CD8-positive, alpha-beta memory T cell (primary cell): Measurements from ENCODE around the gene CHI3L1. TPM values are rescaled to one million over a fixed set of nuclear protein-coding genes. Genes with fewer than 3 reads are reported as not detected.

Source experiments
- CTCF ChIA-PET: fragments of 350-600 bp; sonication (Branson Sonifier 250); formaldehyde crosslinking; loops from one replicate; lab custom pipeline; 2021; ENCODE audit warnings: antibody characterized with exemption; lab: Charles Lee
- POLR2A ChIA-PET: fragments of 350-600 bp; sonication (Branson Sonifier 250); formaldehyde crosslinking; loops from one replicate; lab custom pipeline; 2021; ENCODE audit warnings: antibody characterized with exemption; lab: Charles Lee
- DNase-seq, 5 donors: peaks; one replicate each; pipeline versions ENCODE4 v3.0.0 to v3.0.0-alpha.2; 2020 to 2022; ENCODE audit warnings: mixed read lengths in 1 of 5
- H3K27ac ChIP-seq: one replicate; pipeline ENCODE4 v1.7.0; 2013; ENCODE audit warnings: low read depth, mild to moderate bottlenecking, low read length, moderate library complexity
- H3K27me3 ChIP-seq: 2 replicates; pipeline ENCODE4 v1.7.0; 2013; ENCODE audit warnings: low read length, mild to moderate bottlenecking; ENCODE audit not compliant: insufficient read depth, poor library complexity, severe bottlenecking
- H3K36me3 ChIP-seq: 2 replicates; pipeline ENCODE4 v1.7.0; 2013; ENCODE audit warnings: mild to moderate bottlenecking, low read length, moderate library complexity; ENCODE audit not compliant: insufficient read depth
- H3K4me1 ChIP-seq: 2 replicates; pipeline ENCODE4 v1.7.0; 2013; ENCODE audit warnings: mild to moderate bottlenecking, low read length, moderate library complexity; ENCODE audit not compliant: insufficient read depth
- H3K4me3 ChIP-seq: 2 replicates; pipeline ENCODE4 v1.7.0; 2013; ENCODE audit warnings: mild to moderate bottlenecking, low read length
- H3K9me3 ChIP-seq: 2 replicates; pipeline ENCODE4 v1.7.0; 2013; ENCODE audit warnings: mild to moderate bottlenecking, low read length
- H3K27ac Mint-ChIP-seq, 8 donors: one replicate each; pipeline ENCODE4 v1.8.0; 2020 to 2021; ENCODE audit warnings: mixed read lengths in 8 of 8, mild to moderate bottlenecking in 6 of 8, inconsistent platforms in 3 of 8, moderate library complexity in 3 of 8
- H3K27me3 Mint-ChIP-seq, 2 donors: one replicate each; pipeline ENCODE4 v1.8.0; 2020 to 2021; ENCODE audit warnings: mixed read lengths in 2 of 2, mild to moderate bottlenecking in 1 of 2, moderate library complexity in 1 of 2
- H3K36me3 Mint-ChIP-seq, 3 donors: one replicate each; pipeline ENCODE4 v1.8.0; 2020 to 2021; ENCODE audit warnings: mixed read lengths in 3 of 3, inconsistent platforms in 1 of 3, mild to moderate bottlenecking in 1 of 3
- H3K4me1 Mint-ChIP-seq, 3 donors: one replicate each; pipeline ENCODE4 v1.8.0; 2020 to 2021; ENCODE audit warnings: mixed read lengths in 3 of 3, inconsistent platforms in 1 of 3, mild to moderate bottlenecking in 1 of 3
- H3K4me3 Mint-ChIP-seq, 7 donors: one replicate each; pipeline ENCODE4 v1.8.0; 2020 to 2021; ENCODE audit warnings: mixed read lengths in 7 of 7, mild to moderate bottlenecking in 6 of 7, moderate library complexity in 4 of 7, inconsistent platforms in 2 of 7
- H3K9me3 Mint-ChIP-seq, 5 donors: one replicate each; pipeline ENCODE4 v1.8.0; 2020 to 2022; ENCODE audit warnings: mixed read lengths in 5 of 5, mild to moderate bottlenecking in 3 of 5, moderate library complexity in 2 of 5, inconsistent platforms in 1 of 5
- polyA plus RNA-seq: library from polyadenylated mRNA; unstranded; fragments of 300-500 nt; fragmentation: Illumina TruSeq; gene quantifications from one replicate; pipeline ENCODE4 v1.2.3, GENCODE V29; 2021
- total RNA-seq, 2 experiments: library from RNA; stranded (reverse); gene quantifications; one replicate each; pipeline ENCODE4 v1.2.3, GENCODE V29; 2021

CHI3L1 gene
- total and polyA plus RNA-seq, 3 experiments from 2014 or later, result not detected

GRCh38 chr1:203136409-203137042, 50.0 kb downstream of the CHI3L1 start:
- Histone ChIP-seq H3K4me1 (no peaks in the 10 kb centered on the region), H3K27me3 (no peaks in the 10 kb centered on the region), H3K27ac (no peak overlapping the region), H3K36me3 (no peaks in the 10 kb centered on the region), H3K4me3 (no peak overlapping the region), H3K9me3 (no peaks in the 10 kb centered on the region)
- H3K27me3 Mint-ChIP-seq, result peaks cover 8 to 18% of the 10 kb centered on the region in 2 donors
- H3K36me3 Mint-ChIP-seq, result no peaks in the 10 kb centered on the region
- no peaks in the 10 kb centered on the region for H3K9me3 Mint-ChIP-seq
- ChIA-PET CTCF (no interaction called here), POLR2A (no interaction called here)
- H3K27ac Mint-ChIP-seq, result no peak overlapping the region
- peaks cover 0 to 5% (median 0%) of the 10 kb centered on the region in 3 donors for H3K4me1 Mint-ChIP-seq
- peak in 1 of 5 donors; percentile 17 for DNase-seq
- no peak overlapping the region for H3K4me3 Mint-ChIP-seq

- H3K27me3 ChIP-seq, result no peaks in the 10 kb centered on the region
- Mint-ChIP-seq H3K27ac (peak overlapping the region in 1 of 8 donors; percentile 22), H3K4me1 (peaks cover 0 to 5% (median 0%) of the 10 kb centered on the region in 3 donors), H3K4me3 (no peak overlapping the region), H3K36me3 (no peaks in the 10 kb centered on the region), H3K27me3 (peaks cover 9 to 25% of the 10 kb centered on the region in 2 donors), H3K9me3 (no peaks in the 10 kb centered on the region)
- H3K4me1 ChIP-seq, result no peaks in the 10 kb centered on the region
- CTCF ChIA-PET, result no interaction called here
- no peaks in the 10 kb centered on the region for H3K9me3 ChIP-seq
- peak in 1 of 5 donors; percentile 30 for DNase-seq
- POLR2A ChIA-PET, result no interaction called here
- no peak overlapping the region for H3K4me3 ChIP-seq
- no peaks in the 10 kb centered on the region for H3K36me3 ChIP-seq
- no peak overlapping the region for H3K27ac ChIP-seq
Measured at GRCh38 chr1:203135636-203136305, 50.7 kb downstream of the CHI3L1 start.

- H3K4me3 Mint-ChIP-seq, result no peak overlapping the region
- Histone ChIP-seq H3K9me3 (no peaks in the 10 kb centered on the region), H3K27ac (no peak overlapping the region), H3K4me1 (no peaks in the 10 kb centered on the region), H3K36me3 (no peaks in the 10 kb centered on the region), H3K27me3 (no peaks in the 10 kb centered on the region), H3K4me3 (no peak overlapping the region)
- peak in 1 of 5 donors; percentile 35 for DNase-seq
- CTCF ChIA-PET, result no interaction called here
- peaks cover 23 to 39% of the 10 kb centered on the region in 2 donors for H3K27me3 Mint-ChIP-seq
- H3K27ac Mint-ChIP-seq, result peak overlapping the region in 1 of 8 donors; percentile 29
- H3K9me3 Mint-ChIP-seq, result no peaks in the 10 kb centered on the region
- H3K36me3 Mint-ChIP-seq, result no peaks in the 10 kb centered on the region
- H3K4me1 Mint-ChIP-seq, result peaks cover 0 to 5% (median 0%) of the 10 kb centered on the region in 3 donors
- POLR2A ChIA-PET, result no interaction called here
Measured at GRCh38 chr1:203133970-203134725, 52.4 kb downstream of the CHI3L1 start.

- Histone ChIP-seq H3K4me1 (no peaks in the 10 kb centered on the region), H3K4me3 (no peak overlapping the region), H3K36me3 (no peaks in the 10 kb centered on the region), H3K9me3 (no peaks in the 10 kb centered on the region), H3K27me3 (peaks cover 3% of the 10 kb centered on the region), H3K27ac (no peak overlapping the region)
- no peak overlapping the region for H3K4me3 Mint-ChIP-seq
- no peak for DNase-seq
- H3K27ac Mint-ChIP-seq, result no peak overlapping the region
- no peaks in the 10 kb centered on the region for H3K9me3 Mint-ChIP-seq
- no peaks in the 10 kb centered on the region for H3K36me3 Mint-ChIP-seq
- ChIA-PET POLR2A (no interaction called here), CTCF (no interaction called here)
- peaks cover 33 to 53% of the 10 kb centered on the region in 2 donors for H3K27me3 Mint-ChIP-seq
- H3K4me1 Mint-ChIP-seq, result peaks cover 7 to 14% (median 13%) of the 10 kb centered on the region in 3 donors
Measured at GRCh38 chr1:203131548-203132200, 54.8 kb downstream of the CHI3L1 start.

GRCh38 chr1:203130358-203130985, 56.0 kb downstream of the CHI3L1 start:
- Mint-ChIP-seq H3K9me3 (no peaks in the 10 kb centered on the region), H3K36me3 (no peaks in the 10 kb centered on the region), H3K27ac (no peak overlapping the region), H3K27me3 (peaks cover 43 to 57% of the 10 kb centered on the region in 2 donors), H3K4me1 (peaks cover 7 to 14% (median 11%) of the 10 kb centered on the region in 3 donors), H3K4me3 (no peak overlapping the region)
- Histone ChIP-seq H3K4me3 (no peak overlapping the region), H3K36me3 (no peaks in the 10 kb centered on the region), H3K27ac (no peak overlapping the region), H3K9me3 (no peaks in the 10 kb centered on the region), H3K27me3 (peaks cover 11% of the 10 kb centered on the region), H3K4me1 (no peaks in the 10 kb centered on the region)
- peak in 1 of 5 donors; percentile 6 for DNase-seq
- ChIA-PET CTCF (no interaction called here), POLR2A (no interaction called here)

GRCh38 chr1:203129501-203130231, 56.8 kb downstream of the CHI3L1 start:
- no peaks in the 10 kb centered on the region for H3K4me1 ChIP-seq
- peaks cover 44 to 65% of the 10 kb centered on the region in 2 donors for H3K27me3 Mint-ChIP-seq
- peak in 1 of 5 donors; percentile 14 for DNase-seq
- no peak overlapping the region for H3K4me3 ChIP-seq
- no peaks in the 10 kb centered on the region for H3K36me3 Mint-ChIP-seq
- H3K9me3 ChIP-seq, result no peaks in the 10 kb centered on the region
- H3K27me3 ChIP-seq, result peaks cover 11% of the 10 kb centered on the region
- H3K9me3 Mint-ChIP-seq, result no peaks in the 10 kb centered on the region
- ChIA-PET POLR2A (no interaction called here), CTCF (no interaction called here)
- no peaks in the 10 kb centered on the region for H3K36me3 ChIP-seq
- H3K27ac Mint-ChIP-seq, result no peak overlapping the region
- peaks cover 7 to 14% (median 11%) of the 10 kb centered on the region in 3 donors for H3K4me1 Mint-ChIP-seq
- H3K27ac ChIP-seq, result no peak overlapping the region
- no peak overlapping the region for H3K4me3 Mint-ChIP-seq
